Esophagus (tissue), 2 donors: ENCODE measurements around the gene RASD2. TPM values are rescaled to one million over a fixed set of nuclear protein-coding genes. Genes with fewer than 3 reads are reported as not detected.

ENCODE experiments used
- H3K27ac ChIP-seq, 2 donors: one replicate each; pipeline ENCODE4 v1.5.1; 2013; ENCODE audit warnings: low read depth in 2 of 2, mild to moderate bottlenecking in 2 of 2, inconsistent platforms in 1 of 2, low read length in 1 of 2, moderate library complexity in 1 of 2
- H3K27me3 ChIP-seq, 2 donors: one replicate each; pipeline ENCODE4 v1.6.1; 2013; ENCODE audit warnings: low read length in 2 of 2, control low read depth in 1 of 2, mild to moderate bottlenecking in 1 of 2; ENCODE audit not compliant: insufficient read depth in 2 of 2, control insufficient read depth in 1 of 2
- H3K36me3 ChIP-seq, 2 donors: one replicate each; pipeline ENCODE4 v1.6.1; 2013; ENCODE audit warnings: low read length in 1 of 2; ENCODE audit not compliant: control insufficient read depth in 2 of 2, insufficient read depth in 2 of 2
- H3K4me1 ChIP-seq, 2 donors: one replicate each; pipeline ENCODE4 v1.6.1; 2013; ENCODE audit warnings: low read length in 1 of 2; ENCODE audit not compliant: control insufficient read depth in 2 of 2, insufficient read depth in 2 of 2
- H3K4me3 ChIP-seq, 2 donors: one replicate each; pipeline ENCODE4 v1.5.1; 2013; ENCODE audit warnings: low read length in 2 of 2, mild to moderate bottlenecking in 2 of 2, low read depth in 1 of 2, moderate library complexity in 1 of 2
- H3K9me3 ChIP-seq, 2 donors: one replicate each; pipeline ENCODE4 v1.6.1; 2013; ENCODE audit warnings: mild to moderate bottlenecking in 2 of 2, low read depth in 1 of 2, low read length in 1 of 2, moderate library complexity in 1 of 2; ENCODE audit not compliant: control insufficient read depth in 2 of 2, insufficient read depth in 1 of 2
- WGBS, 2 donors: extraction: QIAGEN DNeasy Blood & Tissue Kit; methylation state at CpG; one replicate each; pipeline ENCODE4 v1.1.7; 2013; 5-methylcytosine and 5-hydroxymethylcytosine counted together
- polyA plus RNA-seq, 2 donors: library from polyadenylated mRNA; stranded (reverse); fragments of 200-250 nt; gene quantifications; one replicate each; pipeline ENCODE4 v1.2.3, GENCODE V29; 2013
- donor health status: healthy with polysubstance abuse.
- donor health status: Bipolar disorder and iron deficiency.

Gene RASD2
- polyA plus RNA-seq, 2 donors, result 0.49 to 0.64 TPM

GRCh38 chr22:35594686-35595085 is 54.1 kb downstream of the RASD2 start:
- Histone ChIP-seq H3K36me3 (no peaks in the 10 kb centered on the region), H3K4me3 (no peak overlapping the region), H3K4me1 (no peaks in the 10 kb centered on the region), H3K9me3 (no peaks in the 10 kb centered on the region), H3K27me3 (no peaks in the 10 kb centered on the region), H3K27ac (no peak overlapping the region)
- WGBS, 2 donors, result 92 to 95% methylated on average over 5 of the region's 5 CpGs

- Histone ChIP-seq H3K36me3 (no peaks in the 10 kb centered on the region), H3K27ac (no peak overlapping the region), H3K4me1 (no peaks in the 10 kb centered on the region), H3K9me3 (no peaks in the 10 kb centered on the region), H3K27me3 (no peaks in the 10 kb centered on the region), H3K4me3 (no peak overlapping the region)
- WGBS, 2 donors, result 69 to 76% methylated on average over 7 of the region's 7 CpGs
These were observed 56.2 kb downstream of the RASD2 start for GRCh38 chr22:35596821-35597220.

DNA sequence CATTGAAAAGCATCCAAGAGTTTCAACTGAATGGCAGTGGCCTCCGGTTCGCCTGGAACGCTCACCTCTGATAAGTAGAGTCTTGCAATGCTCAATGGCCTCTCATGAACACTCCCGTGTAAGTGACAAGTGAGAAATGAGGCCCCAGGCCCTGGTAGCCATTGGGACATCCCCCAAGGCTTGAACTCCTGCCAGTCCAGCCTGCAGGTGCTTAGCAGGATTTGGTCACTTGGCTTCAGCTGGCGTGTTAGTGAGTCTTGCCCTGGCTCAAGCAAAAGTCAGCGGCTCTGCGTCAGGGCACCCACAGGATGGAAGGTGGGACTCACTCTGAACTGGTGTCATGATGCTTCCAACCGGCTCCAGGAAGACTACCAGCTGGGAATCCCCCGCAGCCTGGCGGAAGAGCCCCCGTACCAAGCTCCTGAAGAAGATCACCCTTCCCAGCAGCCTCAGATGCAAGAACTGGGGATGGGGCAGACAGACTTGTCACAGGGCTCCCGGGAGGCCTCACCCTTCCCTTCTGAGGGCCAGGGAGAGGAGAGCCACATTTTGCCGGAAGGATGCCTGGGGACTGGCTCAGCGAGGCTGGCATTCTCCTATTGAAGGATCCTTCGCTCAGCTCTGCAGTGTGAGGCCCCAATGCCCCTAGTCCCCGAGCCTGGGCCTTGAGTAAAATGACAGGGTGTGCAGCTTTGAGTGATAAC is 57.2 kb downstream of the RASD2 start:
- Histone ChIP-seq H3K9me3 (no peaks in the 10 kb centered on the region), H3K27ac (no peak overlapping the region)
- 84 to 89% methylated on average over 16 of the region's 16 CpGs for WGBS, 2 donors

DNA sequence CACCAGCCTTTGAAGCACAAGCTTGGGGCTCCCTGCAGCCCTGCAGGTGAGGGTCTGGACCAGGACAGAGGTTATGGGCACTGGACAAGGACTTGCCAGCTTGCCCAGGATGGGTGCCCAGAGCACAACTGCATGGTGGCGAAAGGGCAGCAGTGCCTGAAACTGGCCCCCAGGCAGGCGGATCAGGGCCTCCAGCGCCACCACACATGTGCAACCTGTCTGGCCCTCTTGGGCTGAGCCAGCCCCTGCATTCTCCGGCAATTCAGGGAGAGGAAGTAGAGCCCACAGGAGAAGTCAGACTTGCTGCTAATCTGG is 57.7 kb downstream of the RASD2 start:
- no peaks in the 10 kb centered on the region for H3K4me1 ChIP-seq
- no peaks in the 10 kb centered on the region for H3K27me3 ChIP-seq
- no peaks in the 10 kb centered on the region for H3K36me3 ChIP-seq
- 88 to 95% methylated on average over 4 of the region's 4 CpGs for WGBS, 2 donors
- no peak overlapping the region for H3K4me3 ChIP-seq
- no peaks in the 10 kb centered on the region for H3K9me3 ChIP-seq
- no peak overlapping the region for H3K27ac ChIP-seq

More for the DNA sequence above, 57.2 kb downstream of the RASD2 start:
- Histone ChIP-seq H3K4me1 (no peaks in the 10 kb centered on the region), H3K4me3 (no peak overlapping the region), H3K27me3 (no peaks in the 10 kb centered on the region), H3K36me3 (no peaks in the 10 kb centered on the region)

GRCh38 chr22:35599364-35599763 is 58.7 kb downstream of the RASD2 start:
- Histone ChIP-seq H3K4me1 (no peaks in the 10 kb centered on the region), H3K27me3 (no peaks in the 10 kb centered on the region), H3K27ac (no peak overlapping the region), H3K4me3 (no peak overlapping the region), H3K36me3 (no peaks in the 10 kb centered on the region), H3K9me3 (no peaks in the 10 kb centered on the region)
- 97 to 99% methylated on average over 4 of the region's 4 CpGs for WGBS, 2 donors

- Histone ChIP-seq H3K36me3 (no peaks in the 10 kb centered on the region), H3K27me3 (no peaks in the 10 kb centered on the region), H3K27ac (no peak overlapping the region), H3K4me1 (no peaks in the 10 kb centered on the region), H3K4me3 (no peak overlapping the region), H3K9me3 (no peaks in the 10 kb centered on the region)
- WGBS, 2 donors, result 52 to 78% methylated on average over 12 of the region's 12 CpGs
These were observed 59.8 kb downstream of the RASD2 start for GRCh38 chr22:35600476-35600875.

GRCh38 chr22:35601013-35601580 is 60.5 kb downstream of the RASD2 start:
- no peaks in the 10 kb centered on the region for H3K36me3 ChIP-seq
- no peak overlapping the region for H3K4me3 ChIP-seq
- H3K27me3 ChIP-seq, result no peaks in the 10 kb centered on the region
- 96 to 97% methylated on average over 5 of the region's 5 CpGs for WGBS, 2 donors
- H3K4me1 ChIP-seq, result peaks cover 0 to 4% of the 10 kb centered on the region in 2 donors
- no peaks in the 10 kb centered on the region for H3K9me3 ChIP-seq
- H3K27ac ChIP-seq, result no peak overlapping the region

- 61 to 76% methylated on average over 9 of the region's 9 CpGs for WGBS, 2 donors
- H3K27me3 ChIP-seq, result no peaks in the 10 kb centered on the region
- no peak overlapping the region for H3K27ac ChIP-seq
- no peaks in the 10 kb centered on the region for H3K36me3 ChIP-seq
- no peaks in the 10 kb centered on the region for H3K9me3 ChIP-seq
- H3K4me3 ChIP-seq, result no peak overlapping the region
- H3K4me1 ChIP-seq, result peaks cover 4 to 7% of the 10 kb centered on the region in 2 donors
These were observed 61.3 kb downstream of the RASD2 start for GRCh38 chr22:35601743-35602615.
